Lower lobe of right lung (tissue), 2 donors: Measurements from ENCODE around the gene GAREM2. TPM values are rescaled to one million over a fixed set of nuclear protein-coding genes. Genes with fewer than 3 reads are reported as not detected.

Experiments used
- ATAC-seq, 2 donors: fragments of 200-7000 bp; cut with Tn5 transposase; one replicate each; pipeline ENCODE4 v1.9.1; 2020 to 2022; ENCODE audit warnings: mild to moderate bottlenecking in 2 of 2, moderate library complexity in 2 of 2
- DNase-seq: peaks from one replicate; pipeline ENCODE4 v3.0.0-alpha.2; 2020
- H3K27ac ChIP-seq: fragments of 200-600 bp; one replicate; pipeline ENCODE4 v1.8.0; 2022
- H3K27me3 ChIP-seq: fragments of 200-600 bp; one replicate; pipeline ENCODE4 v1.8.0; 2022; ENCODE audit warnings: low read depth
- H3K36me3 ChIP-seq: fragments of 200-600 bp; one replicate; pipeline ENCODE4 v1.8.0; 2022; ENCODE audit warnings: mild to moderate bottlenecking
- H3K4me1 ChIP-seq: fragments of 200-600 bp; one replicate; pipeline ENCODE4 v1.8.0; 2022
- H3K4me3 ChIP-seq: fragments of 200-600 bp; one replicate; pipeline ENCODE4 v1.8.0; 2022; ENCODE audit warnings: mild to moderate bottlenecking
- H3K9me3 ChIP-seq: fragments of 200-600 bp; one replicate; pipeline ENCODE4 v1.8.0; 2022
- CTCF ChIP-seq: fragments of 200-600 bp; IDR thresholded peaks from one replicate; pipeline ENCODE4 v1.8.0; 2022; ENCODE audit warnings: antibody characterized with exemption, mild to moderate bottlenecking
- intact Hi-C: fragments of 100-400 bp; cut with DNase I; formaldehyde crosslinking; loops from one replicate; pipeline ENCODE4 v1.11.0; 2022
- total RNA-seq: library from RNA; stranded (reverse); fragmentation: NEBNext Ultra II Directional; extraction: Animal tissue kit (Norgen Biotek cat#: 25700); gene quantifications from one replicate; pipeline ENCODE4 v1.2.1, GENCODE V29; 2021
- donor health status: DM: no; HTN: yes; CAD: no; lungs with severe emphysema.

The GAREM2 gene
- total RNA-seq, 1 donor from 2014 or later = 2.0 TPM

- intact Hi-C loops = no loop called here
Observed at GRCh38 chr2:26190369-26190768, 17.5 kb downstream of the GAREM2 start.

GRCh38 chr2:26191316-26192159, 18.6 kb downstream of the GAREM2 start:
- Histone ChIP-seq H3K9me3 (no peaks in the 10 kb centered on the region), H3K36me3 (peaks cover 66% of the 10 kb centered on the region), H3K27me3 (no peaks in the 10 kb centered on the region), H3K4me1 (no peaks in the 10 kb centered on the region), H3K27ac (no peak overlapping the region), H3K4me3 (no peak overlapping the region)
- ATAC-seq (no peak), DNase-seq (no peak)
- intact Hi-C loops = no loop called here
- no peak for TF ChIP-seq CTCF

More at GRCh38 chr2:26190369-26190768, 17.5 kb downstream of the GAREM2 start:
- Histone ChIP-seq H3K36me3 (peaks cover 54% of the 10 kb centered on the region), H3K4me3 (no peak overlapping the region), H3K27me3 (no peaks in the 10 kb centered on the region), H3K4me1 (no peaks in the 10 kb centered on the region), H3K27ac (no peak overlapping the region), H3K9me3 (no peaks in the 10 kb centered on the region)
- ATAC-seq (no peak), DNase-seq (no peak)
- no peak for TF ChIP-seq CTCF

GRCh38 chr2:26193578-26194231, 20.8 kb downstream of the GAREM2 start:
- H3K36me3 ChIP-seq = peaks cover 87% of the 10 kb centered on the region
- intact Hi-C loops = no loop called here

GRCh38 chr2:26195040-26195984, 22.4 kb downstream of the GAREM2 start:
- Histone ChIP-seq H3K4me3 (no peak overlapping the region), H3K27ac (no peak overlapping the region), H3K36me3 (peaks cover 99% of the 10 kb centered on the region), H3K9me3 (no peaks in the 10 kb centered on the region), H3K4me1 (no peaks in the 10 kb centered on the region), H3K27me3 (no peaks in the 10 kb centered on the region)
- intact Hi-C loops = no loop called here
- ATAC-seq (no peak), DNase-seq (no peak)
- TF ChIP-seq CTCF = no peak

More at GRCh38 chr2:26193578-26194231, 20.8 kb downstream of the GAREM2 start:
- DNase-seq (no peak), ATAC-seq (no peak)
- TF ChIP-seq CTCF = no peak
- no peak overlapping the region for H3K4me3 ChIP-seq
- no peaks in the 10 kb centered on the region for H3K4me1 ChIP-seq
- H3K27ac ChIP-seq = no peak overlapping the region
- no peaks in the 10 kb centered on the region for H3K27me3 ChIP-seq
- no peaks in the 10 kb centered on the region for H3K9me3 ChIP-seq

GRCh38 chr2:26196683-26197418, 24.0 kb downstream of the GAREM2 start:
- peak in 1 of 2 donors; percentile 47 for ATAC-seq
- peaks cover 99% of the 10 kb centered on the region for H3K36me3 ChIP-seq
- intact Hi-C loops = no loop called here

More at GRCh38 chr2:26196683-26197418, 24.0 kb downstream of the GAREM2 start:
- TF ChIP-seq CTCF = no peak
- Histone ChIP-seq H3K4me1 (no peaks in the 10 kb centered on the region), H3K9me3 (no peaks in the 10 kb centered on the region), H3K4me3 (no peak overlapping the region), H3K27ac (no peak overlapping the region), H3K27me3 (no peaks in the 10 kb centered on the region)
- DNase-seq = no peak
